Stimulated activated naive CD4-positive, alpha-beta T cell (primary cell): ENCODE data around the gene TOX4.
"Not testable (repeated sequence)": the region's sequence is repeated elsewhere in the genome, so short reads cannot be mapped to it uniquely, and the experiment has no call there.

ENCODE experiments used
- DNase-seq, 6 experiments: peaks; one replicate each; lab custom pipeline; 2025; lab: John Stamatoyannopoulos, UW

TOX4 gene

GRCh38 chr14:21476925-21477681, at the start of gene TOX4, which contains the start of gene RAB2B:
TOX4 (plus strand) TSS chr14:21477195; CDS start chr14:21477279, 84 bp downstream.
RAB2B (minus strand) TSS chr14:21476959; CDS start chr14:21476872, 87 bp downstream.
- peak; percentile 93 to 97 (median 97) for DNase-seq

GRCh38 chr14:21428930-21429329, 48.1 kb upstream of the TOX4 start:
- DNase-seq = no peak

DNA sequence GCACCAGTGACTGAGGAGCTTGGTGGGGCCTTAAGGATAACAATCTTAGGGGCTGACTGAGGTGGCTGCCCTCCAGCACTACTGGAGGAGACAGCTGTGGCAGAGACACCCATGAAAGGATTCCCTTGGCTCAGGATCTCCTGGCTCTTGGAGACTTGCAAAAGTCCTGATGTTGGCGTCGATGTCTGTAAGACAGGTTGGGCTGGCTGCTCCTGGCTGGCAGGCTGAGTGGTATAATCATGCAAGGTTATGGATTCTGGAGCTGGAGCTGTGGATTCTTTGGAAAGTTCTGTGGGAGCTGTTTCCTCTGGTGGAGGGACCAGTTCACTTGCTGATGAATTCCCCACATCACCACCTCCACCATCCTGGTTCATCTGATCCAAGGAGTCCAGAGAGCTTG, 45.9 kb upstream of the TOX4 start:
- no peak for DNase-seq

DNA sequence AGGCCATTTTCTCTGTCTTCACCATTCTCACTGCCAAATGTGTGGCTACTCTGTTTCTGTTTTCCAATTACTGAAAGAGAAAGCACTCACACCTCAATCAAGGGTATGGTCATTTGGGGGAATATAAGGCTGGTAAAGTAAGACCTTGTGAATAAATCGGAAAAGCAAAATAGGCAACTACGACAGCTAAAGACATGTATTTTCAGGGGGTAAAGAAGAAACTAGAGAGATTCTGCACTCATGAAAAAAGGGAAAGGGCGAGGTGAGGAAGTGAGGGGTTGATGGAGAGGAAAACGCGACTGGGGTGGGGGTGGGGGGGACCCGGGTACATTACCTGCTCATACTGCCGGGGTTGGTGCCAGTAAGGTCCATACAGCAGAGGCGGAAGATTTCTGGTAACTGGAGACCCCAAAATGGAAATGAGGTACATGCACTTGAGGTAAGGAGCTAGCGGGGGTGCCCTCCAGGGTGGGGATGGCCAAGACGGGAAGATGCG, 40.4 kb upstream of the TOX4 start:
- no peak for DNase-seq

DNA sequence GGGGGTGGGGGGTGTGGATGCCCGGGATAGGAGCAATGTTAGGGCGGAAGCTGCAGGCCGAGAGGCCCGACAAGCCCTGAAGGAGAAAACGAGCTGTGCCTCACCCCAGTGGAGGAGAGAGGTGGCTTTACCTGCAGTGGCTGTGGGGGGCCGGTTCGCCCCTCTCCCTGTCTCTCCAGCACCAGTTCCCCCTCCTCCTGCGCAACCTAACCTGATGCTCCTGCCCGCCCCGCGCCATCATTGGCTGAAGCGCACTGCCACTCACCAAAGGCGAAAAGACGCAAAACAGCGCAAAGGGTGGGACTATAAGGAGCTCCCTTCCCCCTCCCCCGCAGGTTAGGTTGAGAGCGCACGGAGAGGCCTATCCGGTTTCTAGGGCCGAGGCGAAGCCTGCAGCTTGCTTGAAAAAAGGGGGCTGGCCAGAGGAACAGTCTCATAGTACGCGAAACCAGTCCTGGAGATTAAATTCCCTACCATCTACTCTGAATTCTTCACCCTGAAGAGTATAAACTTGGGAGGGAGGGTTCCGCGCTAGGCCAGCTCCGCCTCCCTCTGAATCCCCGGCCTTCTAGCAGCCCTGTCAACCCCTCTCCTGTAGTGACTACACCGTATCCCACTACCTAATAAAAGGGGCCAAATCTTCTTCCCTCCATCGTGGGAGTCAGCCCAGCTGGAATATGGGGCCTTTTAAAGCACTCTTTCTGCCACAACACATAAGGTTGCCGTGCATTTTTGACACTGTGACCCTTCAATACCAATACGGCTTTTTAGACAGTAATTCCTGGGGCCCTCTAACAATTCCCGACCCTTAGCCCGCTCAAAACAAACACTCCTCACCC, 39.7 kb upstream of the TOX4 start:
- DNase-seq = peak; percentile 96 to 99 (median 98)

GRCh38 chr14:21440859-21441258, 36.1 kb upstream of the TOX4 start:
- DNase-seq = no peak

DNA sequence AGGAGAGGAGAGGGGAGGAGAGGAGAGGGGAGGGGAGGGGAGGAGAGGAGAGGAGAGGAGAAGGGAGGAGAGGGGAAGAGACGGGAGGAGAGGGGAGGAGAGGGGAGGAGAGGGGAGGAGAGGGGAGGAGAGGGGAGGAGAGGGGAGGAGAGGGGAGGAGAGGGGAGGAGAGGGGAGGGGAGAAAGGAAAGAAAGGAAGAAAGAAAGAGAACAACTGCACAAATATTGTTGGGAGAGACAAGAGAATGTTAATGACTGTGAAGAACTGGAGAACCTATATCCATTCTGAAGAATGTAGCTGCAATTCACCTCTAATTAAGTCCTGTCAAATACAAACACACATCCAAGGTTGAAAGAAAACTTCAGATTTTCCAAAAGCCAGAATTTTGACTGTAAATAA, 34.3 kb upstream of the TOX4 start:
- not testable (repeated sequence) for DNase-seq

- DNase-seq = no peak
Measured at GRCh38 chr14:21449899-21450216, 27.1 kb upstream of the TOX4 start.

GRCh38 chr14:21454843-21455544, 22.0 kb upstream of the TOX4 start:
- DNase-seq = peak in 3 of 6 experiments; percentile 13 to 18 (median 17)

DNA sequence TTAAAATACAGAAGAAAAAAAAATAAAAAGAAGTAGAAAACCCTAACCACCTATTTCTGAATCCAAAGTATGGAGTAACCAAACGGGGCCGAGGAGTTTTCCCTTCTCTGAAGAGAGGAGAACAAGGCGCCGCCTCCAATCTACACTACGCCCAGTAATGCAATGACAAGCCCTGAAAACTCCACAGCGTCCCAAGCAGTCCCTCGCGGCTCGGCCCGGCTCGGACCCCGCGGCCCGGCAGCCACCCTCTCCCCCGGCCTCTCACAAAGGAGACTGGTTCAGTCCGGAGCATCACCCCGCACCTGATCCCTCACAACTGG, 21.4 kb upstream of the TOX4 start:
- no peak for DNase-seq

GRCh38 chr14:21455912-21456667, 20.9 kb upstream of the TOX4 start, which contains the start of gene CHD8:
CHD8 (minus strand) TSS chr14:21456123; CDS start chr14:21431643, 24,480 bp downstream.
- peak; percentile 98 to 100 (median 99) for DNase-seq

- no peak for DNase-seq
Measured at GRCh38 chr14:21467616-21468015, 9.4 kb upstream of the TOX4 start.

DNA sequence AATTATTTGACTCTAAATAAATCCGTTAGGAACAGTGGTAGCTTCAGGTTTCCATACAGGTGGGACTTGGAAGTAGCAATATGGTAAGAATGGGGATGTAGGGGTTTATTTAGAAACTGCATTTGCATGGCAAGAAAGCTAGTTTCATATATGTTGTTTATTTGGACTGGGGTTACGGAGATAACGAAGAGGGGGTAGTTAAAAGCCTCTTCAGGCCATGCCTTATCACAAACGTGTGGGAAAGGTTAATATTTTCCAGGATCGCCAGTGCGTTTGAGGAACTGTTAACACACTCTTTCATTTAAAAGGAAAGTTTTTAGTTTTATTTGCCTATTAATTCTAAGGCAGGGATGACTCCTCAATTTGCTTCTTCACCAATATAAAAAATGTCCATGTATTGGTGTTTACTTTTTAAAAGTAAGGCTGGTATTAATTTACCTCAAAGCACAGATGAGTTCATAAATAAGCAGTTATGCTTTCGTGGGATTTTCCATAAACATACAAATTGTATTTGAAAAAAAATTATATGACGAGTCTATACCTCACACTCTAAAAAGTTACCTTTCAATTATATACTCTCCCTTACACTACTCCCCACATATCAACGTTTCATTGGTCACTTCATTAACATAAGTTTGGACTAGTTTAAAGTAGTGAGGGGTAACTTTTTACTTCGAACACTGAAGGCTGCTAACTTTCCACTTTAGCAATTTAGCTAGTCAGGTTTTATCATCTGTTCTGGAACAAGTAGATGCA, 1.1 kb upstream of the TOX4 start:
- no peak for DNase-seq

GRCh38 chr14:21476523-21476924, 471 bp upstream of the TOX4 start:
- DNase-seq = peak in 4 of 6 experiments; percentile 87 to 97 (median 94)

- DNase-seq = no peak
Measured at GRCh38 chr14:21486640-21487087, 9.7 kb downstream of the TOX4 start.

DNA sequence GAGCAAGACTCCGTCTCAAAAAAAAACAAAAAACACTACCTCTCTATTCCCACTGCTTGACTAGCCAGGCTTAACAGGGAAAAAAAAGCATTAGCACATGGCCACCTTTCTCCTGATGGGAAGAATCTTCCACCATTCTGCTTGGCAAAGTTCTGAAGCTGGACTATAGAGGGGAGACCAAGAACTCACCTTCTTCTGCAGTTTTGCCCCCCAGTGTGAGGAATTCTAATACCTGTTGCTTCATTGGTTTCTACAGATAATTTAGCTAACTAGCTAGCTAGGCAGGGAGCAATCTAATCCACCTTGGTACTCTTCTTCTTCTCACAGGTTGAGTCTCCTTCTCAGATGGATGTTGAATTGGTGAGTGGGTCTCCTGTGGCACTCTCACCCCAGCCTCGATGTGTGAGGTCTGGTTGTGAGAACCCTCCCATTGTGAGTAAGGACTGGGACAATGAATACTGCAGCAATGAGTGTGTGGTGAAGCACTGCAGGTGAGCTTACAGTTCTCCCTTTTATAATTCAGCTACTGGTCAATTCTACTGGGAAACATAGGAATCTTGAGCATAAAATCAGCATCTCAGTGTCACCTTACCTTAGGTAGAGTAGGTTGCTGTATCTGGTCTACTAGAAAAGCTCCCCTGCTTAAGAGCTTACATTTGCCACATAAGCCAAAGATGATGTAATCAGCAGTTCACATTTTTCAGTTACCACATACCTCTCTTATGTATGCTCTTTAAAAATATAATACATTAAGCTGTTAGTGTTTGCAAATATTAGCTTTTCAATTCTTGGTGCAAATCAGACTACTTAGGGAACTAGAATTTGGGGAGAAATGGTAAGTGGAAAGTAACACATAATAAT, 18.1 kb downstream of the TOX4 start:
- DNase-seq = no peak

DNA sequence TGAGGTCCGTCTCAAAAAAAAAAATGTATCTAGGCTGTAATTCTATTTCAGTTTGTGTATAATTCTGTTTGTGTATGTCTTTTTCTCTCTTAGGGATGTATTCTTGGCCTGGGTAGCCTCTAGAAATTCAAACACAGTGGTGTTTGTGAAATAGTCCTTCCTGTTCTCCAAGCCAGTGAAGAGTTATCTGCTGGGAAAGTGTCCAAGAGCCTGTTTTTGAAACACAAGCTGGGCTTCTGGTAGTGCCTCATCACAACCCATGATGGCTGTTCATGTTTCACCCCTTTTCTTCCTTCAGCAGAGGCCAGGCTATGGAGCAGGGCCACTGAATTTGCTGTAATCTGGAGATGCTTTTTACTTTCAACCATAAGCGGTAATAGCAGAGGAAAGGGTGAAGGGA, 19.5 kb downstream of the TOX4 start:
- DNase-seq = no peak

- peak in 3 of 6 experiments; percentile 23 to 65 (median 61) for DNase-seq
Measured at GRCh38 chr14:21498540-21499526, 21.8 kb downstream of the TOX4 start.

GRCh38 chr14:21501568-21501967, 24.6 kb downstream of the TOX4 start:
- no peak for DNase-seq
